Measurements from ENCODE around the gene PROX1. TPM values are rescaled to one million over a fixed set of nuclear protein-coding genes. Genes with fewer than 3 reads are reported as not detected.

Gene PROX1
- total RNA-seq, 1 experiment from 2014 or later, result not detected

DNA sequence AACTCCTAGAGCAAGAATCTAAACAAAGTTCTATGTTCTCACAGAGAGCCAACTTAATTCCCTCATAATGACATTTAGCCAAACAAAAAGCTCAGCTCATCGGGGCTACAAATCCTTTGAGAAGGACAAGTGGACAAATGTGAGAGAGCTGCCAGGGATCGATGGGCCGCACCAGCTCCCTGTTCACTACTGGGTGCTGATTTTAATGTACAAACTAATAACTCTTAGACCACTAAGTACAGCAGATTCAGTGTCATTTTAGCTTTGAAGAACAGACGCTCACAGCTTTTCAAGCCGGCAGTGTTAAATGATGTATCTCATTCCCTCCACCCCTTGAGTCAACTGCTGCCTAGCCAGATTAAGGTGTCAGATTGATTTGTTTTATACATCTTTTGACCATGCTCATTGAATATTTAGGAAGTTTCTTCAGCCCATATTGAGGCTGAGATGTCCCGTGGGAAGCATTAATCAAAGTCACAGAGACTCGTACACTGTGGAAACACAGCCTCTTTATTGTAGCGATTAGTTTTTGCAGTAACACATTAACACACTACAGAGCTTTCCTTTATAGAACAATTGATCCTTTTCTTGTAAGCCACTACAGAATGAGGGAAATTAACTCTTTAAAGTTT is 21.1 kb downstream of the PROX1 start:
- intact Hi-C loops (cut with micrococcal nuclease; ENCODE audit: unreplicated experiment), result no loop called here
- ChIA-PET CTCF (no interaction called here), POLR2A (ENCODE audit: unreplicated experiment) (no interaction called here)
- Histone ChIP-seq H3K36me3 (ENCODE audit: low read depth) (no peaks in the 10 kb centered on the region), H2AFZ (no peak overlapping the region), H3F3A (ENCODE audit: insufficient read depth, low read depth) (no peaks in the 10 kb centered on the region), H3K4me2 (no peak overlapping the region), H3K9me3 (ENCODE audit: insufficient read depth, low read depth) (no peaks in the 10 kb centered on the region), H4K20me1 (ENCODE audit: insufficient read depth) (no peaks in the 10 kb centered on the region), H3K79me2 (ENCODE audit: low read depth) (no peaks in the 10 kb centered on the region), H3K9me2 (ENCODE audit: insufficient read depth) (no peaks in the 10 kb centered on the region), H3K27ac (no peak overlapping the region), H3K4me1 (replicated peaks; ENCODE audit: insufficient read depth) (no peaks in the 10 kb centered on the region), H3K27me3 (ENCODE audit: insufficient read depth, low read depth) (no peaks in the 10 kb centered on the region), H3K4me3 (no peak overlapping the region)
- BruUV-seq (replicated peaks), result no TSS peak
- TF ChIP-seq EZH2 (IDR thresholded peaks at IDR 0.05; ENCODE audit: low read depth), result no peak
- TF ChIP-seq, protein P1, sequence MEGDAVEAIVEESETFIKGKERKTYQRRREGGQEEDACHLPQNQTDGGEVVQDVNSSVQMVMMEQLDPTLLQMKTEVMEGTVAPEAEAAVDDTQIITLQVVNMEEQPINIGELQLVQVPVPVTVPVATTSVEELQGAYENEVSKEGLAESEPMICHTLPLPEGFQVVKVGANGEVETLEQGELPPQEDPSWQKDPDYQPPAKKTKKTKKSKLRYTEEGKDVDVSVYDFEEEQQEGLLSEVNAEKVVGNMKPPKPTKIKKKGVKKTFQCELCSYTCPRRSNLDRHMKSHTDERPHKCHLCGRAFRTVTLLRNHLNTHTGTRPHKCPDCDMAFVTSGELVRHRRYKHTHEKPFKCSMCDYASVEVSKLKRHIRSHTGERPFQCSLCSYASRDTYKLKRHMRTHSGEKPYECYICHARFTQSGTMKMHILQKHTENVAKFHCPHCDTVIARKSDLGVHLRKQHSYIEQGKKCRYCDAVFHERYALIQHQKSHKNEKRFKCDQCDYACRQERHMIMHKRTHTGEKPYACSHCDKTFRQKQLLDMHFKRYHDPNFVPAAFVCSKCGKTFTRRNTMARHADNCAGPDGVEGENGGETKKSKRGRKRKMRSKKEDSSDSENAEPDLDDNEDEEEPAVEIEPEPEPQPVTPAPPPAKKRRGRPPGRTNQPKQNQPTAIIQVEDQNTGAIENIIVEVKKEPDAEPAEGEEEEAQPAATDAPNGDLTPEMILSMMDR (conservative IDR thresholded peaks at IDR 0.05), result no peak
- no peak for DNase-seq

DNA sequence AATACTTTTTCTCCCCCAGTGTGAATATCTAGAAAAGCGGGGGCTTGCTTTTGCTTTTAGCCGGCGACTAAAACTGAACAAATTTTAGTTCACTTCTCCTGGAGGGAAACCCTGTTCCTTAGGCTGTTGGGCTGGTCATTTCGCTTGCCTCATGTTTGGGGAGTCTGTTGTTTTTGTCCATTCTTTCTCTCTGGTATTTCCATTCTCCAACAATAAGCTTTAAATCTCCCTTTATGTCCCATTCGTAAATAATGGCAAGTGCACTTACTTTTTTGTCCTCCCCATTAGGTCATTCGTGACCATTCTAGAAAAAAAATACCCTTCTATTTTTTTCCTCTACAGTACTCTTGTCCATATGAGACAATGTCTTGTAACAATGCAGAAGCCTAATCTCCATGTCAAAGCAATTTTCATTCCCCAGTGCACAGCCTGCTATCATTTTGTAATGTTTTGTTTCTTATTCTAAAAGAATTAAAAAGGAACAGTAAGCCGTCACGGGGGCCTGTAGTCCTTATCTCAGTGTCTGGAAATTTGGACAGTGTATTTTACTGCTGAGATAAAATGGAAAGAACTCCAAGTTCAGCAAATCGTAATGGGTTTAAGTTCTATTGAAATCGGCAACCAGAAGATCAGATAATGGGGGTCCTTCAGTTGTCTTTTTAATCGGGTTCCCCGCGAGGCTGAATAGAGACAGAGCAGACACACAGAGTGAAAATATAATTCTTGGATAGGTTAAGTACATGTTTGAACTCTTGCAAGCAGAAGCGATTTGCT is 21.8 kb downstream of the PROX1 start:
- Histone ChIP-seq H2AFZ (no peak overlapping the region), H3K4me3 (no peak overlapping the region), H3K36me3 (ENCODE audit: low read depth) (no peaks in the 10 kb centered on the region), H3F3A (ENCODE audit: insufficient read depth, low read depth) (no peaks in the 10 kb centered on the region), H3K9me3 (ENCODE audit: insufficient read depth, low read depth) (no peaks in the 10 kb centered on the region), H3K27me3 (ENCODE audit: insufficient read depth, low read depth) (no peaks in the 10 kb centered on the region), H4K20me1 (ENCODE audit: insufficient read depth) (no peaks in the 10 kb centered on the region), H3K9me2 (ENCODE audit: insufficient read depth) (no peaks in the 10 kb centered on the region), H3K27ac (no peak overlapping the region), H3K4me2 (no peak overlapping the region), H3K4me1 (replicated peaks; ENCODE audit: insufficient read depth) (no peaks in the 10 kb centered on the region), H3K79me2 (ENCODE audit: low read depth) (no peaks in the 10 kb centered on the region)
- TF ChIP-seq, protein P1 (conservative IDR thresholded peaks at IDR 0.05), result no peak
- TF ChIP-seq EZH2 (IDR thresholded peaks at IDR 0.05; ENCODE audit: low read depth), result no peak
- no TSS peak for BruUV-seq (replicated peaks)
- intact Hi-C loops (cut with micrococcal nuclease; ENCODE audit: unreplicated experiment), result no loop called here
- DNase-seq, result no peak
- ChIA-PET POLR2A (ENCODE audit: unreplicated experiment) (no interaction called here), CTCF (no interaction called here)

DNA sequence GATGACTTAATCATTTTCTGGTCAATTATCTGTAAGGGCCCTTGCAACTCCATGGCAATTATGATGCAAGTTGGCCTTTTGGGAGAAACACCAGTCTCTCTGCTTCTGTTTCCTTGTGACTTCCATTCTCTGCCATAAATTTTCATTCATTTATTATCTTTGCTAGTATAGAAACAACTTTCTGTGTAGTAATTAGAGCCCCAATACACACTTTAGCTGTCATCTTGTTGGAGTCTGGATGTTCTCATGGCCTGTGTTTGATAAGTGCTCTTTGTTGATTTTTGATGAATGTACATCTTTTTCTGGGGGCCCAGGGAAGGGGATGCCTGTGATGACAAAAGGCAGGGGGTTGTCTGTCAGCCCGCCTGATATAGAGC is 22.4 kb downstream of the PROX1 start:
- Histone ChIP-seq H3K4me1 (replicated peaks; ENCODE audit: insufficient read depth) (no peaks in the 10 kb centered on the region), H3K4me3 (no peak overlapping the region), H3K9me2 (ENCODE audit: insufficient read depth) (no peaks in the 10 kb centered on the region), H3K79me2 (ENCODE audit: low read depth) (no peaks in the 10 kb centered on the region), H3K27ac (no peak overlapping the region), H3K27me3 (ENCODE audit: insufficient read depth, low read depth) (no peaks in the 10 kb centered on the region), H3K4me2 (no peak overlapping the region), H3K36me3 (ENCODE audit: low read depth) (no peaks in the 10 kb centered on the region), H2AFZ (no peak overlapping the region), H3F3A (ENCODE audit: insufficient read depth, low read depth) (no peaks in the 10 kb centered on the region), H4K20me1 (ENCODE audit: insufficient read depth) (no peaks in the 10 kb centered on the region), H3K9me3 (ENCODE audit: insufficient read depth, low read depth) (no peaks in the 10 kb centered on the region)
- CTCF ChIA-PET, result no interaction called here
- DNase-seq, result no peak
- intact Hi-C loops (cut with micrococcal nuclease; ENCODE audit: unreplicated experiment), result no loop called here
- no TSS peak for BruUV-seq (replicated peaks)
- POLR2A ChIA-PET (ENCODE audit: unreplicated experiment), result no interaction called here
- TF ChIP-seq, protein P1 (conservative IDR thresholded peaks at IDR 0.05), result no peak
- TF ChIP-seq EZH2 (IDR thresholded peaks at IDR 0.05; ENCODE audit: low read depth), result no peak
